ENCODE results near the gene SLC38A4.

- no peak for TF ChIP-seq SUZ12 (IDR thresholded peaks at IDR 0.05; ENCODE audit: extremely low read depth, insufficient read depth, insufficient read length)
- TF ChIP-seq ZNF274 (IDR thresholded peaks at IDR 0.05; ENCODE audit: low read depth, low read length): no peak
- no peak for TF ChIP-seq YY1 (IDR thresholded peaks at IDR 0.05; ENCODE audit: insufficient read depth, insufficient read length)
Observed at GRCh38 chr12:46798056-46798455, 27.7 kb downstream of the SLC38A4 start.

All from NT2/D1 (cell line).